Smooth muscle cell of the coronary artery (primary cell): ENCODE measurements around the gene ALG13. TPM values are rescaled to one million over a fixed set of nuclear protein-coding genes. Genes with fewer than 3 reads are reported as not detected.

Experiments used
- total RNA-seq: library from RNA; depleted of rRNA; stranded (reverse); fragments of >200 nt; gene quantifications from 2 replicates; pipeline ENCODE4 v1.2.3, GENCODE V29; 2014; ENCODE audit warnings: low replicate concordance

Gene ALG13
- total RNA-seq: 22.9 and 31.5 TPM in 2 replicates

GRCh38 chrX:111680988-111681779, at the start of gene ALG13:
TSS of gene ALG13 (plus strand) at chrX:111681170. CDS start at chrX:111681219, 49 bp downstream.

Other genes with a start within 250 kb of the ALG13 start
- gene SERTM2, start 169.5 kb upstream of the ALG13 start, total RNA-seq: not detected in 2 replicates
- gene TRPC5OS, start 195.0 kb downstream of the ALG13 start, total RNA-seq: not detected in 2 replicates